SU-DHL-6 (cell line): Measurements from ENCODE around the gene LRRK1.

Source experiments
- H2AFZ ChIP-seq: fragments of 200-600 bp; sonication (generic); 2 replicates; pipeline ENCODE4 v1.6.1; 2014; ENCODE audit warnings: low read depth, mild to moderate bottlenecking, moderate library complexity, mixed read lengths, antibody characterized with exemption, low read length; ENCODE audit not compliant: severe bottlenecking
- H3F3A ChIP-seq: fragments of 200-600 bp; shearing (Covaris generic); 2 replicates; pipeline ENCODE4 v1.6.0; 2016; ENCODE audit warnings: antibody characterized with exemption, mild to moderate bottlenecking; ENCODE audit not compliant: insufficient read depth
- H3K27ac ChIP-seq: fragments of 200-600 bp; sonication (generic); 2 replicates; pipeline ENCODE4 v1.5.1; 2016; ENCODE audit warnings: low read depth, mild to moderate bottlenecking, low read length, moderate library complexity, mixed read lengths
- H3K27me3 ChIP-seq: fragments of 200-600 bp; sonication (generic), shearing (Covaris generic); 2 replicates; pipeline ENCODE4 v1.6.0; 2014; ENCODE audit warnings: mild to moderate bottlenecking, low read length
- H3K36me3 ChIP-seq: fragments of 200-600 bp; sonication (generic); 2 replicates; pipeline ENCODE4 v1.6.1; 2014; ENCODE audit warnings: mild to moderate bottlenecking, low read length, mixed read lengths
- H3K4me2 ChIP-seq: fragments of 300-600, 200-600 bp; shearing (Covaris generic), sonication (generic); 2 replicates; pipeline ENCODE4 v1.6.0; 2014; ENCODE audit warnings: low read length, low read depth, mild to moderate bottlenecking; ENCODE audit not compliant: poor library complexity, severe bottlenecking
- H3K4me3 ChIP-seq: fragments of 200-600 bp; sonication (generic); 2 replicates; pipeline ENCODE4 v1.5.1; 2014; ENCODE audit warnings: antibody characterized with exemption, low read length, mild to moderate bottlenecking, mixed read lengths; ENCODE audit not compliant: insufficient read depth, poor library complexity, severe bottlenecking
- H3K79me2 ChIP-seq: fragments of 200-600 bp; sonication (generic); 2 replicates; pipeline ENCODE4 v1.6.1; 2014; ENCODE audit warnings: mild to moderate bottlenecking, low read length, moderate library complexity; ENCODE audit not compliant: insufficient read depth
- H3K9ac ChIP-seq: fragments of 200-600 bp; sonication (generic); 2 replicates; pipeline ENCODE4 v1.7.0; 2014; ENCODE audit warnings: mild to moderate bottlenecking, low read length
- H3K9me2 ChIP-seq: fragments of 200-600 bp; sonication (generic); replicated peaks from 2 replicates; pipeline ENCODE4 v1.6.1; 2014; ENCODE audit warnings: low read length; ENCODE audit not compliant: insufficient read depth
- H3K9me3 ChIP-seq: fragments of 200-600 bp; sonication (generic); 2 replicates; pipeline ENCODE4 v1.6.1; 2014; ENCODE audit warnings: low read length, mixed read lengths; ENCODE audit not compliant: insufficient read depth
- H4K20me1 ChIP-seq: fragments of 200-600 bp; sonication (generic); 2 replicates; pipeline ENCODE4 v1.6.1; 2014; ENCODE audit warnings: low read depth, mild to moderate bottlenecking, antibody characterized with exemption, low read length, moderate library complexity, mixed read lengths
- CTCF ChIP-seq: fragments of 200-600 bp; sonication (generic); IDR thresholded peaks from one replicate; pipeline ENCODE4 v1.5.1; 2017; ENCODE audit warnings: antibody characterized with exemption, mild to moderate bottlenecking, low read length, moderate library complexity; ENCODE audit not compliant: insufficient read depth, poor library complexity, severe bottlenecking
- EZH2phosphoT487 ChIP-seq: fragments of 200-600 bp; sonication (generic), shearing (Covaris generic); conservative IDR thresholded peaks from 2 replicates; pipeline ENCODE4 v1.6.1; 2018; ENCODE audit warnings: mild to moderate bottlenecking, antibody characterized with exemption, low read length, moderate library complexity, mixed read lengths

LRRK1 gene

GRCh38 chr15:101100593-101101442 lies 181.7 kb downstream of the LRRK1 start:
- no peaks in the 10 kb centered on the region for H3K36me3 ChIP-seq
- no peak overlapping the region for H3K4me3 ChIP-seq
- TF ChIP-seq EZH2phosphoT487 (no peak), CTCF (no peak)
- H4K20me1 ChIP-seq = no peaks in the 10 kb centered on the region
- H3K79me2 ChIP-seq = no peaks in the 10 kb centered on the region
- H3K9me3 ChIP-seq = no peaks in the 10 kb centered on the region
- H2AFZ ChIP-seq = no peak overlapping the region
- H3F3A ChIP-seq = no peaks in the 10 kb centered on the region
- no peaks in the 10 kb centered on the region for H3K9me2 ChIP-seq
- no peak overlapping the region for H3K9ac ChIP-seq
- no peak overlapping the region for H3K27ac ChIP-seq
- H3K4me2 ChIP-seq = no peak overlapping the region
- H3K27me3 ChIP-seq = no peaks in the 10 kb centered on the region

GRCh38 chr15:101101676-101102075 lies 182.5 kb downstream of the LRRK1 start:
- TF ChIP-seq CTCF = no peak
- no peak for TF ChIP-seq EZH2phosphoT487
- no peaks in the 10 kb centered on the region for H4K20me1 ChIP-seq
- H3K79me2 ChIP-seq = no peaks in the 10 kb centered on the region

GRCh38 chr15:101102746-101103145 lies 183.6 kb downstream of the LRRK1 start:
- no peak overlapping the region for H2AFZ ChIP-seq
- no peak overlapping the region for H3K4me3 ChIP-seq
- H4K20me1 ChIP-seq = no peaks in the 10 kb centered on the region
- no peaks in the 10 kb centered on the region for H3K9me3 ChIP-seq
- H3F3A ChIP-seq = no peaks in the 10 kb centered on the region
- H3K79me2 ChIP-seq = no peaks in the 10 kb centered on the region
- no peaks in the 10 kb centered on the region for H3K36me3 ChIP-seq
- H3K27me3 ChIP-seq = no peaks in the 10 kb centered on the region
- no peak overlapping the region for H3K27ac ChIP-seq
- H3K4me2 ChIP-seq = no peak overlapping the region
- H3K9me2 ChIP-seq = no peaks in the 10 kb centered on the region
- H3K9ac ChIP-seq = no peak overlapping the region
- TF ChIP-seq EZH2phosphoT487 (no peak), CTCF (no peak)

More at GRCh38 chr15:101101676-101102075, 182.5 kb downstream of the LRRK1 start:
- Histone ChIP-seq H3K9me3 (no peaks in the 10 kb centered on the region), H3K27ac (no peak overlapping the region), H3F3A (no peaks in the 10 kb centered on the region), H3K9me2 (no peaks in the 10 kb centered on the region), H3K9ac (no peak overlapping the region), H3K36me3 (no peaks in the 10 kb centered on the region), H3K4me2 (no peak overlapping the region), H3K27me3 (no peaks in the 10 kb centered on the region), H3K4me3 (no peak overlapping the region), H2AFZ (no peak overlapping the region)
